HepG2 (cell line): ENCODE results near the gene TEFM. TPM values are rescaled to one million over a fixed set of nuclear protein-coding genes. Genes with fewer than 3 reads are reported as not detected.

ENCODE experiments used
- BRF2 ChIP-seq: sonication (generic); formaldehyde crosslinking; IDR thresholded peaks from 2 replicates; pipeline ENCODE4 v1.8.1; 2022; ENCODE audit warnings: mild to moderate bottlenecking, missing genetic modification reagents
- CREBL2 ChIP-seq: sonication (generic); formaldehyde crosslinking; IDR thresholded peaks from 2 replicates; pipeline ENCODE4 v1.8.1; 2023; ENCODE audit warnings: missing genetic modification reagents, mild to moderate bottlenecking, borderline replicate concordance
- DR1 ChIP-seq: sonication (generic); formaldehyde crosslinking; IDR thresholded peaks from 2 replicates; pipeline ENCODE4 v1.8.0; 2021; ENCODE audit warnings: mild to moderate bottlenecking, missing genetic modification reagents, inconsistent platforms
- ESRRA ChIP-seq: sonication (generic); formaldehyde crosslinking; IDR thresholded peaks from 2 replicates; pipeline ENCODE4 v1.5.1; 2020; ENCODE audit warnings: mild to moderate bottlenecking, low read depth, missing genetic modification reagents
- GABPB1 ChIP-seq: IDR thresholded peaks from 2 replicates; pipeline ENCODE4 v1.6.1; 2016; ENCODE audit warnings: mild to moderate bottlenecking, missing genetic modification reagents, moderate library complexity, missing compliant biosample characterization
- POLR2AphosphoS2 ChIP-seq: IDR thresholded peaks from 2 replicates; pipeline ENCODE4 v1.6.1; 2011; ENCODE audit warnings: low read depth, low read length, improper control_type of control experiment
- PRPF4 ChIP-seq: fragments of 200-400 bp; formaldehyde crosslinking; IDR thresholded peaks from 2 replicates; pipeline ENCODE4 v1.6.1; 2016; ENCODE audit warnings: low read length, low read depth; ENCODE audit not compliant: poor library complexity, severe bottlenecking
- SP1 ChIP-seq, 2 experiments: fragments of 450-650 bp in 1 of 2; sonication (generic) in 1 of 2; formaldehyde crosslinking in 1 of 2; IDR thresholded peaks; 2 replicates each; pipeline versions ENCODE4 v1.4.0 to v1.6.1; 2016 to 2020; ENCODE audit warnings: missing genetic modification reagents in 1 of 2
- TEAD3 ChIP-seq: optimal IDR thresholded peaks from 2 replicates; pipeline ENCODE3; 2016; ENCODE audit warnings: borderline replicate concordance
- TEF ChIP-seq: sonication (generic); formaldehyde crosslinking; IDR thresholded peaks from 2 replicates; pipeline ENCODE4 v1.5.0; 2020; ENCODE audit warnings: missing genetic modification reagents
- ZBTB1 ChIP-seq: sonication (generic); formaldehyde crosslinking; IDR thresholded peaks from 2 replicates; pipeline ENCODE4 v1.4.0; 2020; ENCODE audit warnings: missing genetic modification reagents, borderline replicate concordance
- ZBTB49 ChIP-seq: sonication (generic); formaldehyde crosslinking; IDR thresholded peaks from 2 replicates; pipeline ENCODE4 v1.4.0; 2020; ENCODE audit warnings: missing genetic modification reagents, borderline replicate concordance
- ZNF230 ChIP-seq: sonication (generic); formaldehyde crosslinking; IDR thresholded peaks from 2 replicates; pipeline ENCODE4 v1.4.0; 2020; ENCODE audit warnings: mild to moderate bottlenecking, missing genetic modification reagents
- ZNF264 ChIP-seq: sonication (generic); formaldehyde crosslinking; IDR thresholded peaks from 2 replicates; pipeline ENCODE4 v1.4.0; 2020; ENCODE audit warnings: missing genetic modification reagents
- ZNF335 ChIP-seq: sonication (generic); formaldehyde crosslinking; IDR thresholded peaks from 2 replicates; pipeline ENCODE4 v1.4.0; 2020; ENCODE audit warnings: missing genetic modification reagents
- ZNF550 ChIP-seq: sonication (generic); formaldehyde crosslinking; IDR thresholded peaks from 2 replicates; pipeline ENCODE4 v1.4.0; 2020; ENCODE audit warnings: mild to moderate bottlenecking, missing genetic modification reagents, borderline replicate concordance
- ZNF552 ChIP-seq: sonication (generic); formaldehyde crosslinking; IDR thresholded peaks from 2 replicates; pipeline ENCODE4 v1.9.0; 2022; ENCODE audit warnings: missing genetic modification reagents, mild to moderate bottlenecking, borderline replicate concordance
- ZNF570 ChIP-seq: sonication (generic); formaldehyde crosslinking; IDR thresholded peaks from 2 replicates; pipeline ENCODE4 v1.4.0; 2020; ENCODE audit warnings: mild to moderate bottlenecking, missing genetic modification reagents, borderline replicate concordance
- ZNF576 ChIP-seq: sonication (generic); formaldehyde crosslinking; IDR thresholded peaks from 2 replicates; pipeline ENCODE4 v1.4.0; 2020; ENCODE audit warnings: mild to moderate bottlenecking, missing genetic modification reagents
- ZNF704 ChIP-seq: sonication (generic); formaldehyde crosslinking; IDR thresholded peaks from 2 replicates; pipeline ENCODE4 v1.8.1; 2023; ENCODE audit warnings: mild to moderate bottlenecking, inconsistent platforms, moderate library complexity, missing genetic modification reagents, borderline replicate concordance
- ZNF775 ChIP-seq: sonication (generic); formaldehyde crosslinking; IDR thresholded peaks from 2 replicates; pipeline ENCODE4 v1.4.0; 2020; ENCODE audit warnings: missing genetic modification reagents, mild to moderate bottlenecking, moderate library complexity, borderline replicate concordance
- polyA plus RNA-seq, 8 experiments: library from polyadenylated mRNA; depleted of rRNA in 3 of 8; stranded (reverse) in 7 of 8; unstranded in 1 of 8; fragments of >200 nt; fragmentation: Illumina TruSeq in 4 of 8; extraction: Trizol in 4 of 8; gene quantifications; 2 replicates each; pipeline versions ENCODE4 v1.2.1 to v1.2.3, GENCODE V29; 2011 to 2016; ENCODE audit warnings: low read depth in 4 of 8, missing spikeins in 1 of 8, mixed read lengths in 1 of 8; ENCODE audit not compliant: insufficient read depth in 1 of 8
- total RNA-seq, 5 experiments: library from RNA; depleted of rRNA; stranded (reverse); fragments of >200 nt; fragmentation: Illumina TruSeq; extraction: Trizol; gene quantifications; 2 replicates each; pipeline ENCODE4 v1.2.3, GENCODE V29; 2016; ENCODE audit warnings: low read depth in 1 of 5

The TEFM gene
- total and polyA plus RNA-seq, 2 of the 13 experiments (the other 11 are each of a cell fraction or from before 2014, with no cell fraction given) = 7.0 to 20.0 TPM

GRCh38 chr17:30906101-30906911, at the start of gene TEFM (continued):
- TF ChIP-seq ZBTB49 (CRISPR knock-in tag) (peak; percentile 93; the same call in 1 of the 2 replicates), ZNF335 (CRISPR knock-in tag) (no peak), PRPF4 (no peak), POLR2AphosphoS2 (no peak), CREBL2 (CRISPR knock-in tag) (0 out of 2 replicates have a peak, but pooled peaks have one; percentile 34), SP1 (IDR thresholded peaks at IDR 0.05) (no peak), SP1 (CRISPR knock-in tag; IDR thresholded peaks at IDR 0.05) (peak; percentile 89), GABPB1 (CRISPR knock-in tag) (peak; percentile 100), DR1 (peak; percentile 84), ZNF576 (CRISPR knock-in tag) (peak; percentile 80; the same call in 1 of the 2 replicates), ZNF230 (CRISPR knock-in tag) (0 out of 2 replicates have a peak, but pooled peaks have one; percentile 76), ZNF550 (CRISPR knock-in tag) (0 out of 2 replicates have a peak, but pooled peaks have one; percentile 47), ZNF570 (no peak), ZNF552 (CRISPR knock-in tag) (0 out of 2 replicates have a peak, but pooled peaks have one; percentile 32), BRF2 (no peak), TEAD3 (CRISPR knock-in tag) (peak; percentile 87), ZNF775 (peak; percentile 78; the same call in 1 of the 2 replicates), TEF (CRISPR knock-in tag) (peak; percentile 84), ZBTB1 (no peak), ZNF704 (0 out of 2 replicates have a peak, but pooled peaks have one; percentile 82), ZNF264 (CRISPR knock-in tag) (peak; percentile 83), ESRRA (CRISPR knock-in tag) (peak; percentile 62; the same call in 1 of the 2 replicates)
